Activated effector memory CD4-positive, alpha-beta T cell treated with Interleukin-2 at 50 U/mL for 16 hours (primary cell): Measurements from ENCODE around the gene CRIP1.
A peak's percentile ranks its signal among the peaks of the same experiment; 100 is the strongest.

Experiments used
- DNase-seq: peaks from one replicate; pipeline ENCODE4 v3.0.0-alpha.2; 2020

Gene CRIP1

DNA sequence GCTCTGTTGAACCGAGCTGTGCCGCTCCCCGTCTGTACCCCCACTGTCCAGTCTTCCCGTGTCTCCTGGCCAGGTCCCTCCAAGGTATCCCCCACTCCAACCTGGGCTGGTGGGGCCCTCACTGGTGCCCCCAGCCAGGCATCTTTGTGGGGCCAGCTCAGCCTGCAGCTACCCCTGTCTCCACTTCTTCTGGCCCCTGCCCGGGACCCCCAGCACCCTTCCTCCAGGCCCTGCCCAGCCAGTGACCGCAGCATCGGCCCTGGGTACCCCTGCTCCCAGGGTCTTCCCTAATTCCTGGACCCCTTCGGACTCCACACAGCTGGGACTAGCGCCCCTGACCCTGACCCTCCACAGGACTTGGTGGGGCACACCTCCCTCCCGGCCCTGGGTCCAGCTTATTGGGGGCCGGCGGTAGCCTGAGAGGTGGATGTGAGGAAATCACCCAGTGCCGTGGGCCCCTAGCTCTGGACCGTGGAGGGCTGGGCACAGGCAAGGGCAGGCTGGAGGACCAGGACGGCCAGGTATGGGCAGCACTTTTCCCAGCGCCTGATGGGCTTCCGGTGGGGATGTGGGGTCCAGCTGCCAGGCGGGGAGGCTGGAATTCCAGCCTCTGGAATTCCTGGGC lies 4.1 kb upstream of the CRIP1 start:
- DNase-seq = no peak

DNA sequence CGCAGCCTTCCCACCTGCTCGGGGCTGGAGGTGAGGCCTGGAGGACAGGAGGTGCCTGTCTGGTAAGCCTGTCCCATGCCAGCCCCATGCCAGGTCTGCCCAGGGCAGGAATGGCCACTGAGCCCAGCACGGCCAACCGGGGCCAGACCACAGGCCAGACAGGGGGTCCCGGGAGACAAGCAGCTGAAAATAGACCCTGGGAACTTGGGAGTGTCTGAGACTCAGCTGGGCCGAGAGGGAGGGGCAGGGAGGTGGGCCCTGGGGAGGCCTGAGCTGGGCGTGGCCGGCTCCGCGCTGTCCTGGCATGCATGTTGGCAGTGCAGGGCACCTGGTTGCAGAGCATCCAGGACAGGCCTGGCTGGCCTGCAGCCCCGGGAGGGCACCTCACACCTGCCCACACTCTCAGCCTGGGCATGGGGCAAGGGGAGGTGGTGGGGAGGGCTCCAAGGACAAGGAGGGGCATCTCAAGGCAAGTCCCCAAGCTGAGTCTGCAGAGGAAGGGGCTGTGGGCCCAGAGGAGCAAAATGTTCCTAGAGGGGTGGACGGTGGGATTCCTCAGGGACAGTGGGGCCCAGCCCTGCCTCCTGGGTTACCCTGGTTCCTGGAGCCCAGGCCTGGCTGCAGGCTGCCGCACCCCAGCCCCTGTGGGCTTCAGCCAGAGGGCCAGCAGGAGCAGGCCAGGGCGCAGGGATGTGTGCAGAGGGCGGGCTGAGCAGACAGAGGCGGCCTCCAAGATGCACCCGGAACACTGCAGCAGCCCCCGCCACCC lies 3.2 kb upstream of the CRIP1 start:
- DNase-seq = no peak

GRCh38 chr14:105484069-105484996 lies 2.4 kb upstream of the CRIP1 start:
- DNase-seq = peak; percentile 49

GRCh38 chr14:105484997-105485393 lies 1.7 kb upstream of the CRIP1 start:
- DNase-seq = no peak

DNA sequence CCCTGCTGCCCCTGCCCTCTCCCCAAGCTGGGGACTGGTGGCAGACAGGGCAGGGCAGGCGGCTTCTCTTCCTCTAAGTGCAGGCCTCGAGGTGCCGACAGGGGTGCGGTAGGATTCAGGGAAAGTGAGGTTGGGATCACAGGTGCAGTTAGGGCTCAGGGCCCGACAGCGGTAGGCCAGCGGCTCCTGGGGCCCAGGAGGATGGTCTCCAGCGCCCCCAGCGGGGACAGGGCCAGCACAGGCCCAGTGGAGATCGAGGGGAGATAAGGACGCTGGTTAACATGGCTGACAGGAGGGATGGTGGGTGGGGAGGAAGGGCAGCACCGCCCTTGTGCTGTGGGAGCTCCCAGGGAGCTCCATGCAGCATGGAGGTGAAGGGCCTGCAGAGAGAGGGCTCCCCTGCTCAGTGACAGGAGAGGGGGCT lies 935 bp upstream of the CRIP1 start:
- DNase-seq = peak; percentile 49

DNA sequence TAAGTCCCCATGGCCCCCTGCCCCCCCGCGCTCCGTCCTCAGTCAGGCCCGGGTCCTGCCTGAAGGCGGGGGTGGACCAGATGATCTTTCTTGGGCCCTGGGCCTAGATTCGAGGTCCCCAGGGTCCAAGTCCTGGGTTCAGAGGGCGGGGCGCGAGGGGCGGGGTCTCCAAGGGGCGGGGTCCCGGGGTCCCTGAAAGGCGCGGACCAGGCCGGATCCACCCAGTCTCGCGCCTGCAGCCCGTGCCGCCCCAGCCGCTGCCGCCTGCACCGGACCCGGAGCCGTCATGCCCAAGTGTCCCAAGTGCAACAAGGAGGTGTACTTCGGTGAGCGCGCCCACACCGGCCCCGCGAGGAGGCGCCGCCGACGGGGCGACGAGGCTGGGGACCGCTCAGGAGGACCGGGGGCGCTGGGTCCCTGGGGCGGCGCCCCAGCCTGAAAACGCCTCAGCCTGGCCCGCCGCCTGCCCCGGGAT lies 325 bp downstream of the CRIP1 start:
- DNase-seq = peak; percentile 42

GRCh38 chr14:105487449-105487985 lies 831 bp downstream of the CRIP1 start:
- DNase-seq = peak; percentile 69

DNA sequence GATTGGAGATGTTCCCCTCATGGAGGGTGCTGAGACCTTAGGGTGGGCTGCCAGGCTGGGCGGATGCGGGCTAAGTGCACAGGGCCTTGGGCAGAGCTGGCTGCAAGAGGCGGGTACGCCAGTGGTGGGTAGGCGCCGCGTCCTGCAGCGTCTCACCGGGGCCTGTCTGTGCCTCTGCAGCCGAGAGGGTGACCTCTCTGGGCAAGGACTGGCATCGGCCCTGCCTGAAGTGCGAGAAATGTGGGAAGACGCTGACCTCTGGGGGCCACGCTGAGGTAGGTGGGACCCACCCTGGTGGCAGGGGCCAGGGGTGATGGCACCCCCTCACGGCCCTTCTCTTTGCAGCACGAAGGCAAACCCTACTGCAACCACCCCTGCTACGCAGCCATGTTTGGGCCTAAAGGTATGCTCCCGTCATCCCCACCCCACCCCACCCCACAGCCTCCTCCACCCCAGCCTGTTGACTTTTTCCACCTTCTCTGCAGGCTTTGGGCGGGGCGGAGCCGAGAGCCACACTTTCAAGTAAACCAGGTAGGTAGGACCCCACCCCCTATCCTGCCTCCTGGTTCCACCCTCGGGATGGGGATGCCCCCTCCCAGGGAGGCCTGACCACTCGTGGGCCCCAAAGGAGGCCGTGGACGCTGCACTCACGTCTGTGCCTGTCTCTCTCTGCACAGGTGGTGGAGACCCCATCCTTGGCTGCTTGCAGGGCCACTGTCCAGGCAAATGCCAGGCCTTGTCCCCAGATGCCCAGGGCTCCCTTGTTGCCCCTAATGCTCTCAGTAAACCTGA lies 1.5 kb downstream of the CRIP1 start:
- DNase-seq = peak; percentile 27

- no peak for DNase-seq
Observed at GRCh38 chr14:105488781-105489541, 2.3 kb downstream of the CRIP1 start.

- DNase-seq = peak; percentile 82
Observed at GRCh38 chr14:105489542-105490266, 3.0 kb downstream of the CRIP1 start.

- no peak for DNase-seq
Observed at GRCh38 chr14:105490267-105490571, 3.5 kb downstream of the CRIP1 start.

DNA sequence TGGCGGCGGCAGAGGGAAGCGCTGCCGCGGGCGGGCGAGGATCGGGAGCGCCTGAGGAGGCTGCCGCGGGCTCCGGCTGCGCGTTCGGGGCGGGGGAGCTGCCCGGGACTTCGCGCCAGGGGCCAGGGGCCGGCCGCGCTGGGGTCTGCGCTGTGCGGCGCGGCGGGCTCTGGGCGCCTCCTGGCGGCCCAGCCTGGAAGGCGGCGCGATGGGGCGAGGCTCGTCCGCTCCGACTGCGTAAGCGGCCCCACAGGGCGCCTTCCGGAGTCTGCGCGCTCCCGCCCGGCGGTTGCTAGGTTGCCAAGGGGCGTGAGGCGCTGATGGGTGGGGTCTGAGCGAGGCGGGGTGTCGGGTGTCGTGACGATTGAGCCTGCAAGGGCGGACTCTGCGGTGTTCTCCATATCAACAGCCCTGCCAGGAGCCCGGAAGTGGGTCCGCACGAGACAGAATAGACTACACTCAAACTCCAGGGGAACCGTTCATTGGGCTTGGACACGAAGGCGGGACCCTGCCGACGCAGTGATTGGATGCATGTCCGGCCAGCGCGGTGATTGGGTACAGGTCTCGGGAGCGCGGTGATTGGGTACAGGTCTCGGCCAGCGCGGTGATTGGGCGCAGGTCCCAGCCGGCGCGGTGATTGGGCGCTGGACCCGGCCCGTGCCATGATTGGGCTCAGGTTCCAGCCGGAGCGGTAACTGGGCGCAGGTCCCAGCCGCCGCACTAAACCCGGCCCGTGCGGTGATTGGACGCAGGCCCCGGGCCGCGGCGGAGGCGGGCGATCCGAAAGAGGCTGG lies 4.1 kb downstream of the CRIP1 start, which contains the start of gene TEDC1:
Gene TEDC1, plus strand, starts transcription at position 675 of the 794 bp plus-strand sequence. CDS start 130 bp downstream, outside the sequence.
- peak; percentile 98 for DNase-seq

DNA sequence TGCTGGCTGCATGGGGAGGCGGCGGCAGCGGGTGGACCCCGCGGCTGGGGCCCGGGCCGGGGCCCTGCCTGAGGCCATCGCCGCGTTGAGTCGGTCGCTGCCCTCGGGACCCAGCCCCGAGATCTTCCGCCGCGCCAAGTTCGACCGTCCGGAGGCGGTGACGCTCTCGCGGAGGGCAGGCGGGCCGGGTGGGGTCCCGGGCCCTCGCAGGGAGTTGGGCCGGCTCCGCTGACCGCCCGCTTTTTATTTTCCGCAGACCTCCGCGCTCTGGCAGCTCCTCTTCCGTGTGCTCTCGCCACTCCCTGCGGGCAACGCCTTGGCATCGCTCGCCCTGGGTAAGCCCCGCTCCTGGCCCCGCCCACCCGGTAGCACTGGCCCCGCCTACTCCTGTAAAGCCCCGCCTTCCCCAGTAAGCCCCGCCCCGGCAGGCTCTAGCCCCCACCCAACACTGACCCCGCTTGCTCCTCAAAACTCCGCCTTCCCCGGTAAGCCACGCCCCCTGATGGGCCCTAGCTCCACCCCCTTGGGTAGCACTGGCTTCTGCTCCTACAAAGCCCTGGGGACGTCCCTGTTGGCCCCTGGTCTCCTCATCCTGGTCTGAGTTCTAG lies 4.8 kb downstream of the CRIP1 start:
- peak; percentile 73 for DNase-seq

DNA sequence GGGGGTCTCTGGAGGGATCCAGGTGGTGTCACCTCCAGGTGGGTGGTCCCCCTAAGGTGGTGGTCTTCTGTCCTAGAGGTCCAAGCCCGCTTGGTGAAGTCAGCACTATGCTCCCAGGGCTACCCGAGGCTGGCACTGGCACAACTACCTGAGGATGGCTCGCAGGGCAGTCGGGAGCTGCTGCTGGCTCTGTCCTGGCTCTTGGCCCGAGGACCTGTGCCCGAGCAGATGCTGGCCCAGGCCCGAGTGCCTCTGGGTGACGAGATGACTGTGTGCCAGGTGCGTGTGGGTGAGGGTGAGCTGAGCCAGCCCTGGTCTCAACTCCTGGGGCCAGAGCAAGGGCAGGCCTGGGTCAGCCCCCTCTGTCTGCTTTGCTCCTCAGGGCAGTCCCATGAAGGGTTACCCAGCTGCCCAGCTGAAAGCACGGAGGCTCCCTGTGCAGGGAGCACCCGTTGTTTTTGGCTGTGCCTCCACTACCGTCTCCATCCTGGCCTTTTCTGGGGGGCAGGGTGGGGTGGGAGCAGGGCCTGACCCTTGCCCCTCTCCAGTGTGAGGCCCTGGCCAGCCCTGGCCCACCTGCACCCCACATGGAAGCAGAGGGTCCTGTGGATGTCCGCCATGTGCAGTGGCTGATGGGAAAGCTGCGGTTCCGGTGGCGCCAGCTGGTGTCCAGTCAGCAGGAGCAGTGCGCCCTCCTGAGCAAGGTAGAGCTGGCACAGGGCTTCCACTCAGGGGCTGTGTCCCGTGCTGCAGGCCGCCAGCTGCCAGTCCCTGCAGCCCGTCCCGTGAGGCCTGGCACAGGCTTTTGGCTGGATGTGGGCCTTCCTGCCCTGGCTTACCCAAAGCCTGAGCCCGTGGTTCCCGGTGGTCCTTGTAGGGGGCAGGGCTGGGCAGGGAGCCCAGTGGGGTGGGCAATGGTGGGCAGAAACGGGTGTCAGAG lies 5.6 kb downstream of the CRIP1 start:
- DNase-seq = no peak

- no peak for DNase-seq
Observed at GRCh38 chr14:105492971-105493871, 6.5 kb downstream of the CRIP1 start.

DNA sequence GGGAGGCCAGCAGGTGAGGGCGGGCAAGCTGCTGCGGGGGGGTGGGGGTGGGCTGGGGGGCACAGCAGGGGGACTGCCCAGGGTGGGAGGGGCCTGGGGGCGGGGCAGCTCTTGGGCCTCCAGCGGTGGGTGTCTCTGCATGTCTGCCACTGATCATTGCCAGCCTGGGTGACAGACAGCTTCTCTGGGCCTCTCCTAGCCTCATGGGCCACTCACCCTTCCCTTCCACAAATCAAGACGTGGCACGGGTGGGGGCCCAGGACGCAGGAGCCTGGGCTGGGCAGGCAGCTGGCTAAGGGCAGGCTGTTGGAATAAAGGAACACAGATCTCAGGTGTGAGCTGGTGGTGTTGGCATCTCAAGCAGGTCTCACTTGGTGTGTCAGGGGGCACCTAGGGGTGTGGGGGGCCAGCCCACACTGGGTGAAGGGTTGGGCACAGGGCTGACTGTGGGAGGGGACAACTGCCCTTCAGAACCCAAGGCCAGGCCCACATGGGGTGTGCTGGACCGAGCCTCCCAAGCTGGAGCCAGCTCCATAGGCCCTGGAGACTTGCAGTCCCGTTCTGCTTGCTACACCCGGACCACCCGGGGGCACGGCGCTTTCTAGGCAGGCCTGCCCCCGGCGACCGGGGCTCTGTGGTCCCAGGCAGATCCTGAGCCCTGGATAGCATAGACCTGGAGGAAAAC lies 7.4 kb downstream of the CRIP1 start:
- DNase-seq = no peak

DNA sequence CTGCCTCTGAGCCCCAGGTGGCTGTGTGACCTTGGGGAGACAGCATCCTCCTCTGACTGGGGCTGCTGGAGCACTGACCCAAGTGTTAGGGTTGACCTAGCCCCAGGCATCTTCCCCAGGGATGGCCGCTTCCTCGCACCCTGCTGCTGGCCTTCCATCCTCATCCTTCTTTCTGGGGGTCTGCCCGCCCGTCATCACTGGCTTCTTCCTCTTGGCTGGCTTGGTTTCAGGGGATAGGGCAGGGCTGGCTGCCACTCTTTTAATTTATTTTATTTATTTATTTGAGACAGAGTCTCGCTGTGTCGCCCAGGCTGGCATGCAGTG lies 7.9 kb downstream of the CRIP1 start:
- DNase-seq = no peak
